Non-pigmented ciliary epithelial cell (primary cell): ENCODE results near the gene RCAN2.
"Not testable (repeated sequence)": the region's sequence is repeated elsewhere in the genome, so short reads cannot be mapped to it uniquely, and the experiment has no call there.

Source experiments
- DNase-seq: peaks from one replicate; pipeline ENCODE4 v3.0.0-alpha.2; 2010; ENCODE audit warnings: low read depth

The RCAN2 gene

DNA sequence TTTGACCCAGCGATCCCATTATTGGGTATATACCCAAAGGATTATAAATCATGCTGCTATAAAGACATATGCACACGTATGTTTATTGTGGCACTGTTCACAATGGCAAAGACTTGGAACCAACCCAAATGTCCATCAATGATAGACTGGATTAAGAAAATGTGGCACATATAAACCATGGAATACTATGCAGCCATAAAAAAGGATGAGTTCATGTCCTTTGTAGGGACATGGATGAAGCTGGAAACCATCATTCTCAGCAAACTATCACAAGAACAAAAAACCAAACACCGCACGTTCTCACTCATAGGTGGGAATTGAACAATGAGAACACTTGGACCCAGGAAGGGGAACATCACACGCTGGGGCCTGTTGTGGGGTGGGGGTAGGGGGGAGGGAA, 103.5 kb downstream of the RCAN2 start:
- DNase-seq = not testable (repeated sequence)

DNA sequence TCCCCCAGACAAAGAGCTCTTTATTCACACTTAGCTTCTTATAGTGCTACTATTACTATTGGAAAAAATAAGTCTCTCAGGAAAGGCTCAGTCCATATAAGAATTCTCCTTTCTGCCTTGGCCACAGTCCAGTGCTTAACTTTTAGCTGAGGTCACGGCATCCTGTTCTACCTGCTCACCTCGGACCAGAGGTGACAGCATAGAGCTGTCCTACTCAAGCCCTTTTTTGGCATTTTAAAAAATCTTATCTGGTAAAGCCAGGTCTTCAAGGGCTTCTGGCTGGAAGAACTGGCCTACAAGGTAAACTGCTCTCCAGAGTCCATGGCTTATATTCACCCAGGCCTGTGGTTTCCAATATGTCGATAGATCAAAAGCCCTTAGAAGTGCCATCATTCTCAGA, 109.7 kb downstream of the RCAN2 start:
- DNase-seq = no peak

DNA sequence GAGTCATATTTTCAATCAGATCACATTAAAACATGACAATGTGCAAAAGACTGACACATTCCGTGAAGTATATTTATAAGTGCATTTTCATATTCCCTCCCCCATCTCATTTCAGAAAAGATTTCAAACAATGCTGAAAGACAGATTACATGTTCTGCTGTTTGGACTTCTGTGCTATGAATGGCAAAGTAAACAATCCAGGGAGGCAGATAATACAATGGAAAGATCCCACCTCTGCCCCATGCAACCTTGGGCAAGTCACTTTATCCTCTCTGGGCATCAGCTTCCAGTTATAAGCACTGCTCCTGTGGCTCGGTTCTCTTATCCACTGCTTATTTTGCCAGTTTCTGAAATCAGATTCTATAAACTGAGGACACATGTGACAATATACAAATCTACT, 110.2 kb downstream of the RCAN2 start:
- no peak for DNase-seq

DNA sequence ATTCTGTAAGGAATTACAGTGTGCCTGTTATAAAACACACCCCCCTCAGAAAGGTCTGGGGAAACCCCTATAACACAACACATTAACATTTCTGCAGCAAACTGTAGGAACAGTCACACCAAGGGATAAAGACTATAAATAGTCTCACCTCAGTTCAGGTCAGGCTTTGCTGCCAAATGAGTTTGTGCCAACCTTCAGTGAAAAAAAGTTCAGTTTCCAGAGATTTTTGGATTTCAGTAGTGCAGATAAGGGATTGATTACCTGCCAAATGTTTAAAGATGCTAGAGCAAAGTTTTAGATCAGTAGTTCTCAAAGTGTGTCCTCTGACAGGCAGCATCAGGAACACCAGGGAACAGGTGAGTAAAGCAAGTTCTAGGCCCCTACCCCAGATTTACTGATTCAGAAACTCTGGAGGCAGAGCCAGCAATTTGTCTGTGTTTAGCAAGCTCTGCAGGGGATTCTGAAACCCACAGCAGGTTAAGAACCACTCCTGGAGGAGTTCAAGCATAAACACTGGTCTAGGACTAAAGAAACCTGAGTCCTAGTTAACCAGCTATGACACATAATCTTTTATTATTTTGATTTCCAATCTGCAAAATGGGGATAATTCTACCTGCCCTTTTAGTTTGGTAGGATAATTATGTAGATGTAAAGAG, 111.0 kb downstream of the RCAN2 start:
- no peak for DNase-seq

DNA sequence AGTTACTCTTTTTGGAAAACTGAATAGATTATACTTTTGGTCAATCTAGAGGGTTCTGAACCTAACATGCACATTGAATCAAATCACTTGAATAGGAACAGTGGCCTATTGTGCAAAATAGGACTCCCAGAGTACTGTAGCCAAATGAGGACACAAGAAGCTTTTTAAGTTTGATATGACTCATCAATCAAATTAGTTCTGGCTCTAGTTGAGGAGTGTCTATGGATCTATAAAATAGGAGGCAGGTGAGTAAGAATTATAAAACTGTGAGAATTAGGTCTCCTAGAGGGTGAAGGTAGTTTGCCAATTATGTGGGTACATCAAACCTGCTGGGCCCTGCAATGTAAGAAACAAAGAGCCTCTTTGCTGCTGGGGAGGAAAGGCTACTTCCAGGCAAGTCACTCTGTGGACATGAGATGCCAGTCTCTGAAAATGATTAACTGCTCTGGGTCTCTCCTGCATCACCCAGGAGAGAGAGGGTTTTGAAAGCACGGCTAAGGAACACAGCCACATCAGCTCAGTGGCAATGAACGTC, 112.3 kb downstream of the RCAN2 start:
- DNase-seq = no peak

DNA sequence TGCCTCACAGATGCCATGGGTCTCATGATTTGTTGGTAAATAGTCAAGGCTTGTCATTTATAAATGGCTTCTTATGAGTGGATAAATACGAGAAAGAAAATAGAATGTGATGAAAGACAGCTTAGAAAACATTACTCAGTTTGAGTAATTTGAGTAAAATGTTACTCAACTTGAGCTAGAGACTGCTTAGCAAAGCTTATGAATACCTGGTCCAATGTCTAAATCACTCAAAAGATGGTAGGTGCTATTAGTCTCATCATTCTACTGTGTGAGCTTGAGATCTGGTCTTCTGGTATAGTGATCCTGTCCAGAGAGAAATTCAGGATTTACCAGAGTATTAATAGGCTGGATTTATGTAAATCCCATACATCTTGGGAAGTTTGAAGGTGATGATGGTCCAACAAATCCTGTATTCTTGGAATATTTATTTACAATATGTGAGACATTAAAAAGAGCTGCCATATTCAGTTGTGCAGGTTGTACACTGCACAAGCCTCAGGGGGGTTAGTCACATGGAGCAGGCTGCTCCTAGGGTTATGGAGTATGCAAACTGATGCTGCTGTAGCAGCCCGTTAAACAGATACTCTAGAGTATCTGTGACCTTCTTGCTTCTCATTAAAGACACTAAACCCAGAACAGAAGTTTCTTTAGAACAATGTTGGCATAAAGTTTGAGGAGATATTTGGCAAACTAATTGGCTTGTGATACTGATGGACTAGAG, 112.9 kb downstream of the RCAN2 start:
- no peak for DNase-seq

DNA sequence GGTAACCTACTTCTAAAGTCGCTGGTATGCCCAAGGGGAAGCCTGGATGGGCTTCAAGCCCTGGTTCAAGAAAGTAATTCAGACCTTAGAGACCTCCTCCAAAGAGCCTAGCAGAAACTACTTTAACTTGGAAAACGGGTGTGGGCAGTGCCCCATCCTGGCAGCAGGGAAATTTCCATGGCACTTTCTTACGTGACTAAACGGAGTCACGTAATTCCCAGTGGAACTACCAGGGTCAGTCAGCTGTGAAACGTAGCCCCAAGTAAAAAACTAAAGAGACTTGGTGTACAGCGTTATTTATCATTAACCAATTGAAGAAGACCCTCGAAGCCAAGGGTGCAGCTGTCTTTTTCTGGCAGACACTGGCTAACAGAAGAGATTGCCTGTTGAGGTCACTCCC, 114.0 kb downstream of the RCAN2 start:
- DNase-seq = no peak

DNA sequence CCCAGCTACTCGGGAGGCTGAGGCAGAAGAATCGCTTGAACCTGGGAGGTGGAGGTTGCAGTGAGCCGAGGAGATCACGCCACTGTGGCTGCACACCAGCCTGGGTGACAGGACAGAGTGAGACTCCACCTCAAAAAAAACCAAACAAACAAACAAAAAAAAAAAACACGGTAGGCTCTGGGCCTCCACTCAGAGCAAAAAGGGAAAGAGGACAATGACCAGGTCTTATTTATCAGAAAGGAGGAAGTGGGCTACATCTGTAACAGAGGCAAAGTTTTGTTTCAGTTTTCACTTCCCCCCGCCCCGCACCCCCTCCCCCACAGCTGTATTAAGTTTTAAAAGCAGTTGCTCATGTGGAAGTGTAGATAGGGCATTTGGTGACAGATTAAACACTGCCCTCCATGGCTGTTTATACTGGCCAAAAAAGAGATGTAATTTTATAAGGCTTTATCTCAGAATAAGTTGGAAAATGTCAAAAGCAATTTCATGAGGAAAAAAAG, 114.6 kb downstream of the RCAN2 start:
- no peak for DNase-seq

DNA sequence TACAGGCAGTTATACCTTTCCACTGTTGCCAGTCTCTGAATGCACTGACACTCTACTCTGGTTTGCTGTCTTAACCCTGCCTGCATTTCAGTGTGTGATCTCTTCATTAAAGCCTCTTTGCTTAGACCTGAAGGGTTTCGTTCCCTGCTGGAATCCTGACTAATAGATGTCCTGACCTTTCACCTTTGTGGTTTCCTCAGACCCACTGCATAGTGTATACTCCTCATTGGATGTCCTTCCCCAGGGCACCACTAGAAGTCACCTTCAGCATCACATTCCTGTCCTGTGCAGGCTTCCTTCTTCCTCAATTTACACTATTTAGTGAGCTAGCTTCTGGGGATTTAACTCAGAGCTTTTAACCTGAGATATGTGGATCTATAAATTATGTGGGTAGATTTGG, 120.6 kb downstream of the RCAN2 start:
- no peak for DNase-seq

DNA sequence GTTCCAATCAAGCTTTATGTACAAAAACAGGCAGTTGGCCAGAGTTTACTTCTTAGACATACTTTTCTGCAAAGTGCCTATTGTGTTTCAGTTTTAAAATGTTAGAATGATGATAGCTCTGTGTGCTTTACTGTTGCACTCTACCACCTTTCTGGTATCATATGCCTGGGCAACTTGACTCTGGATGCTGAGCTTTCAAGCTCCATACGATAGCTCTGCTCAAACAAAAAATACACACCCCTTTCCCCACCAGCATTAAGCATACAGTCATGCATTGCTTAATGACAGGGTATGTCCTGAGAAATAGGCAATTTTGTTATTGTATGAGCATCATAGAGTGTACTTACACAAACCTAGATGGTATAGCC, 123.1 kb downstream of the RCAN2 start:
- no peak for DNase-seq

DNA sequence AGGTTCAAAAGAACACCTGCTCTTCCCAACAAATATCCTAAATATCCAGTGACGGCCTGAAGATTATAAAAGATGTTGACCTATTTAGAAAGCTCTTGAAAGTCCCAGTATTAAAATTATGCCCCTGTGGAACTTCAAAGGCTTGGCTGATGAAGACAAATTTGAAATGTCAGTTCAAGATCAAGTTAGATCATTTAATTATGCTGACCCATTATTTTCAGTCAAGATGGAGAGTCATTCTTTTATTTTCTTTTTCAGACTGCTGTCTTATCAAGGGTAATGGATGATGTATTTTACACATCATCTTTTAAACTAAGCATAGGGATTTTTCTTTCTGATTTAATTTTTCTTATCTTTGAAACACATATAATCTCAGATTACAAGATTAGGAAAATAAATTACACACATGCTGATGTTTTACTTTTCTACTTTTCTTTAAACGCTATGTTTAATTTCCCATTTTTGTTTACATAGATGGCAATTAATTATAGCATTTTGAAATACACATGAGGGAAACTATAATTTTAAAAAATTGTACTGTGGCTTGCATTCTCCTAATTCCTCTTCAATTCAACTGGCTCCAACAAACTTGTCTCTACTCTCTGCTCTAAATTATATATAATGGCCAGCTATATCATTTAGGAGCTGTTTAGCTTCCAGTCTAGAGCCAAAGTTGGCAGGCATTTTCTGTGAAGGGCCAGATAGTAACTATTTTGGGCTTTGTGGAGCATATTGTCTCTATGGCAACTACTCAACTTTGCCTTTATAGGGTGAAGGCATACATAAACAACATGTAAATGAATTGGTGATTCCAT, 123.7 kb downstream of the RCAN2 start:
- no peak for DNase-seq

DNA sequence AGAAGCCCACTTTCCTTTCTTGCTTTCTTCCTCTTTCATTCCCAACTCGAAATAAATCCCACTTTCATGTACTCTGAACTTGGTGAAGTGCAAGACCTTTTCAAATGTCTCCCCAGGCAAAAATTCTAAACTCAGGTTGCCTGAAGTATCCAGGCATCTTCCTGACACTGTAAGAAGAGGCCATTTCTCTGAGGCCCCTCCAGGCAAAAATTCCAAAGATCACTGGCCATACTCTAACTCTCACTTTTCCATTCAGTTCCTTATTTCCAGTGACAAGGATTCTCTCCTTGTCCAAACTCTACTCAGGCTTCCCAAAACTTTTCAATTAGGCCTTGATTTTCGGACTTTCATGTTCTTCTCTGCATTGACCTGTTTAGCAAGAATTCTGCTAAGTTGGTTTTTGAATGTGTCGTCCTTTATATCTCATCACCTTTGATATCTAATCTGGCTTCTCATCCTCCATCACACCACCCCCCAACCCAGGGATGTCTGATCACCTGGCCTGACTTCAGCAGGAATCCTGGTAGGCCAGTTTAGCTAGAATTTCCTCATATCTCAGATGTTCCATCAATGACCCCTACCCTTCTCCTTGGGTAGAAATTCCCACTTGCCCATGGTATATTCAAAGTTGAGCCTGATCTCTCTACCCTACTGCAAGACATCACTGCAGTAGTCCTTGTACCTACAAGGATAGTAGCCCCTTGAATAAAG, 124.9 kb downstream of the RCAN2 start:
- DNase-seq = no peak

DNA sequence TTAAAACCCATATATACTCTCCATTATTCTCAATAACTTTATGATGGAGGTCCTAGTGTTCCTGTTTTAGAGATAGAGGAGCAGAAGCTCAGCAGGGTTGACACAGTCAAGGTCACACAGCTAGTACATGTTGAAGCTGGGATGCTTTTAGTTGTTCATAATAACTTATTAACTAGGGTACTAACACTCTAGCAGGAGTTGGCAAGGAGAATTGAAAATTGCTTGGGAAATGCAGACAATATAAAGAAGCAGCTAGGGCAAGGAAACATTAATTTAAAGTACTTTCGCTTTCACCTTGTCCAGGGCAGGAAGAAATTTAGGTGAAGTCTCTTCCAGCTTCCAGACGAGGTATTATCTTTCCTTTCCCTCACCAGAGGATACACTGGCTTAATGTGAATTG, 133.7 kb downstream of the RCAN2 start:
- DNase-seq = no peak

DNA sequence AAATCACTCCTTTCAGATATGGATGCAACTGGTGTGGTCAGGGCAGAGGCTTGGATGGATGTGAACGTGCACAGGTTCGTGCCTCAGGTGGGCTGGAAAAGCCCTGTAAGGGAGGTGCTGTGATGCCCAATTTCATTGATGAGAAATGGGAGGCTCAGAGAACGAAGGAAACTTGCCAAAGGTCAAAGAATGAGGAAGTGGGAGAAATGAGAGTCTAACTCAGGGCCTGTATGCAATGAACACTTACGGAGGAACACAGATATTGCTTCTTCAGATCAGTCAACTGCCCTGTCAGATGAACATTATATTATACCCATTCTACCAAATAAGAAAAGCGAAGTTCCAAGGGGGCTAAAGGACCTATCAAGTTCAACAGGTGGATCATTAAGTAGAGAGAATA, 134.7 kb downstream of the RCAN2 start:
- no peak for DNase-seq

DNA sequence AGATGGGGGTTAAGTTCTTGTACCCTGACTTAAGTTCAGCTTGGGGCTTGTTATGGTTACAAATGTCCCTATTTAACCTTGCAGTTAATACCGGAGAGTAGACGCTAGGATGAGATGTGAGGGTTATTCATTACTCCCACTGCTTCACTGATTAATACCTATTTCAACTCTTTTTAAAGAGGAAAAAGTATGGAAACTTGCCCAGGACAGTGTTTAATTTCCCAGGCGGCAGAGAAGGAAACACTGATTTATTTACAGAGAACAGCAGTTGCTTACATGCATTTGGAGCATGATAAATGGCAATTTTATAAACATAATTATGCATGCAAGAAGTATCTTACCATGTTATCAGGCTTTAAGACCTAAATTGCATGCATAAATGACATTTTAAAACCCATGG, 137.7 kb downstream of the RCAN2 start:
- DNase-seq = no peak

DNA sequence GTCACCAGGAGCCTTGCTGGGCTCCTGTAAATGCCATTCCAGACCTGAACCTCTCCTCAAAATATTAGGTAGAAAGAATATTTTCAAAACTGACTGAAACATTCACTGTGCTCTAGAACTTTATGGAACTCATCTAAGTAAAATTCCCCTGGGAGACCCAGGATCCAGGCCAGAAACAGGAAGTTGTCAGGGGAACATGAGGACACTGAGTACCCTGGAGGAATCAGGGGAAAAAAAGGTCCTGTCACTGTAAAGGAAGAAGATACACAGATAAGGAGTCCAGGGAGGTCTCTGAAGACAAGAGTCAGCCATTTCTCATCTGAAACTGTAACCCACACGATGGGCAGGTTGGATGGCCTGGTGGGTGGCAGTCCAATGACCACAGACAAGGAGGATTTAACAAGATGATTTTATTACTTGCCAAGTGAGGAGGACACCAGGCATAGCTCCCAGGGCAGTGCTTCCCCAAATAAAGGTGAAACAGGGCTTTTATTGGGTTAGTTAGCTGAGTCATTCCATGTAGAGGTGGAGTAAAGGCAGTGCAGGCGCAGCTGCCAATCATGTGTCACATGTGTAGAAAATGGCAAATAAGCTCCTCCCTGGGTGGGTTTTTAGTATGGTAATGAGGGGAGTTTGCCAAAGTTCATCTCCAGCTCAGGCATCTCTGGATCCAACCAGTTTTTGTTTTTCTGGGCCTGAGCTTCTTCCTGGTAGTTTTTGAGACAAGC, 138.5 kb downstream of the RCAN2 start:
- no peak for DNase-seq

DNA sequence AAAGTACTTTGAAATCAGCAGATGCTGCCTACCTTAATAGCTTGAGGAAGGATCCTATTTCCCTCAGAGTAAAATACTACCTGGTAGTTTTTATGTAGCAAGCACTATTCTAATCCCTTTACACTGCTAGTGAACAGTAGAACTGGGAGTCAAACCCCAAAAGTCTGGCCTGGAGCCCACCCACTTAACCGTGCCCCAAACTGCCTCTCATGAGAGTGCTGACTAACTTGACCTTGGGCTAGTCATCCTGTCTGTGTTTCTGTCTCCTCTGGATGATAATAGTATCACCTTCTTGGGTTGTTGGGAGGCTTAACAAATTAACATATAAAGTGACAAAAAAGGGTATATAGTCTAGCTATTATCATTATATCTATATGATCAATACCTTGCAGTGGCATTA, 140.5 kb downstream of the RCAN2 start:
- no peak for DNase-seq

DNA sequence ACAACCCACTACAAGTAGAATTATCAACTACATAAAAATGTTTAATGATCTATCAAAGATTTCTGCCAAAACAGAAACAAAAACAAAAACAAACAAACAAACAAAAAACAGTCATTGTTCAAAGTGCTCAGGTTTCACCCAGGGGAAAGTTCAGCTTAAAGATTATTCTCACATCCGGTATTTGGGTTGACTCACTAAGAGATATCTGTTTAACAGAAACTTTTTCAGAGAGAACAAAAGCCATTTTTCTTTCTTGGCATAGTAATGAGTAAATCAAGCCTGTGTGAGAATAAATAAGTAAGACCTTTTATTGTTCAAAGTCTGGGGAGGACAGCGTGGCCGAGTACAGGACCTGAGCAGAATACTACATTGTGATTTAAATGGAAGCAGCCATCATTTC, 143.6 kb downstream of the RCAN2 start:
- no peak for DNase-seq

DNA sequence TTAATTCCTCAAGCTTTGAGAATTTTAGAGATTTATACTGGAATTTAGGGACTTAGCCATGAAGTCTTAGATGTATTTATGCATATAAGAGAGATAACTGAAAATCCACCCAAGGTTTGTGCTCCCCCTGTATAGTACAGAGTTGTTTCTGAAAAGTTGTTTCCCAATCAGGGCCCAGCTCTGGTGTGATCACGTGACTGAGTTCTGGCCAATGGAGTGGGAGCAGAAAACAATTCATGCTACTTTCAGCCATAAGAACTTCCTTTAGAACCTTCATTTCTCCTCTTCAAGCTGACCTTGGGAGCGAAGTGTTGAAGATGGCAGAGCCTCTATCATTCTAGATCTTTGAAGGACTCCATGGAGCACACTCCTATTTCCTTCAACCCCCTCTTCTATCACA, 151.0 kb downstream of the RCAN2 start:
- no peak for DNase-seq

DNA sequence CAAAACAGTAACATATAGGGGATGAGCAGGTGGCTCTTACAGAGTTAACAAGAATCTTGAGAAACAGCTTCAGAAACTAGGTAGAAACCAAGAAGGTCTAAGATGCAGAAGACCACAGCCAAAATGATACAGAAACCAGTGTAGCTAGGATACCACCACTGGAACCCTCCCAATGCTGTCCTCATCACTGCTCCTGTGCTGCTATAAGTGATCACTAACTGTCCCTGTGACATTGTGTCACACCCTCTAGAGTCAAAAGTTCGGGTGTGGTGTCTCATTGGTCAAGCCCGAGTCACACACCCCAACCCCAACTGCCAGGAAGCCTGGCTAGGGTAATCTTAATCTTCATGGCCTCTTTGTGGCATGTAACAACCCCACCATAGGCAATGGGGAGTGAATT, 153.1 kb downstream of the RCAN2 start:
- no peak for DNase-seq

DNA sequence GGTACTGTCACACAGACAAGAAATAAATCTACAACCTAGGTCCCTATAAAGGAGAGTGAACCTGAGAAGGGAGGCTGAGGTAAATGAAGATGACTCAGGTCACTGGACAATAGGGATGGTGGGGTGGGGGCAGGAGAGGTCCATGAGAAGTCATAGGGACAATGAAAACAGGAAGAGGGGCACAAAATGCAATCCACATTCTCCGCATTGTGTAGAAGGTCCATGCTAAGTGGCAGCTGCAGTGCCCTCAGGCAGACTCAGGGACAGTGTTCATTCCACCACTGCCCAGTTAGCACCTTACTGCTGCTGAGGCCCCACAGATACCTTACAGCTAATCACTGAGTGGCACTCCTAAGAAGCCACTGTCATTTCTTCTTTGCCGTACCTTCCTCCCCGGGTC, 156.8 kb downstream of the RCAN2 start:
- no peak for DNase-seq

DNA sequence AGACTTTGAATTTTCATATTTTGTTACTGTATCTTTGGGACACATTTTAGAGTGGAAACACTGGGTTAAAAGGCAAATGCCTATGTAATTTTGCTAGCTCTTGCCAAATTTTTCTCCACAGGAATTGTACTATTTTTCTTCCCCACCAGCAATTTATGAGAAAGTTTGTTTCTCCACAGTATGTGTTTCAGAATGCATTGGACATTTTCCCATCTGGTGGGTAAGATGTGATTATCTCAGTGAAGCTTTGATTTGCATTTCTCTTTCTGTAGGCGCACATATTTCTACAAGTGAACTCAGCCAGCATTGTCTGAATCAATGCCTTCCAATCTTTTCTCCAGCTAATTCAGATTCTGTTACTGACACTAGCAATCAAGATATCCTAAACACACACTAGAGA, 157.8 kb downstream of the RCAN2 start:
- DNase-seq = no peak
